Astrocyte (in vitro differentiated cells and primary cell): ENCODE measurements around the gene UHRF2. TPM values are rescaled to one million over a fixed set of nuclear protein-coding genes. Genes with fewer than 3 reads are reported as not detected.

Source experiments
- DNase-seq: peaks from one replicate; pipeline ENCODE4 v3.0.0-alpha.2; 2010; ENCODE audit warnings: low read depth
- FAIRE-seq: peaks from 2 replicates; lab custom pipeline; 2011; peaks lifted over from hg19 to GRCh38; lab: Jason Lieb, UNC
- H2AFZ ChIP-seq: 2 replicates; pipeline ENCODE4 v1.6.0; 2012; ENCODE audit warnings: low read depth, low read length, inconsistent platforms
- H3K27ac ChIP-seq: 2 replicates; pipeline ENCODE4 v1.5.1; 2011; ENCODE audit warnings: low read depth, low read length, inconsistent platforms
- H3K27me3 ChIP-seq: 2 replicates; pipeline ENCODE4 v1.6.0; 2011; ENCODE audit warnings: low read length, inconsistent platforms; ENCODE audit not compliant: insufficient read depth
- H3K36me3 ChIP-seq: 2 replicates; pipeline ENCODE4 v1.5.1; 2011; ENCODE audit warnings: low read length, inconsistent platforms; ENCODE audit not compliant: insufficient read depth
- H3K4me1 ChIP-seq: 2 replicates; pipeline ENCODE4 v1.5.1; 2011; ENCODE audit warnings: low read length, inconsistent platforms; ENCODE audit not compliant: insufficient read depth
- H3K4me2 ChIP-seq: 2 replicates; pipeline ENCODE4 v1.6.0; 2012; ENCODE audit warnings: low read length, inconsistent platforms
- H3K4me3 ChIP-seq: 2 replicates; pipeline ENCODE4 v1.5.1; 2011; ENCODE audit warnings: low read depth, mild to moderate bottlenecking, low read length, inconsistent platforms; ENCODE audit not compliant: insufficient read depth
- H3K79me2 ChIP-seq: 2 replicates; pipeline ENCODE4 v1.6.0; 2012; ENCODE audit warnings: mild to moderate bottlenecking, low read length, inconsistent platforms; ENCODE audit not compliant: insufficient read depth
- H3K9ac ChIP-seq: 2 replicates; pipeline ENCODE4 v1.6.0; 2012; ENCODE audit warnings: mild to moderate bottlenecking, low read length, inconsistent platforms
- H3K9me3 ChIP-seq: 2 replicates; pipeline ENCODE4 v1.5.1; 2012; ENCODE audit warnings: low read depth, mild to moderate bottlenecking, low read length, inconsistent platforms; ENCODE audit not compliant: insufficient read depth
- H4K20me1 ChIP-seq: 2 replicates; pipeline ENCODE4 v1.6.0; 2012; ENCODE audit warnings: low read length, inconsistent platforms; ENCODE audit not compliant: insufficient read depth
- H3K27ac Mint-ChIP-seq: one replicate; pipeline ENCODE4 v1.8.0; 2021; ENCODE audit warnings: mild to moderate bottlenecking, mixed read lengths; ENCODE audit not compliant: unreplicated experiment
- H3K27me3 Mint-ChIP-seq: one replicate; pipeline ENCODE4 v1.8.0; 2021; ENCODE audit warnings: low read depth, mixed read lengths; ENCODE audit not compliant: unreplicated experiment
- H3K36me3 Mint-ChIP-seq: one replicate; pipeline ENCODE4 v1.8.0; 2021; ENCODE audit warnings: low read depth, mixed read lengths; ENCODE audit not compliant: unreplicated experiment
- H3K4me1 Mint-ChIP-seq: one replicate; pipeline ENCODE4 v1.8.0; 2021; ENCODE audit warnings: low read depth, mixed read lengths; ENCODE audit not compliant: unreplicated experiment
- H3K4me3 Mint-ChIP-seq: one replicate; pipeline ENCODE4 v1.8.0; 2021; ENCODE audit warnings: mild to moderate bottlenecking, moderate library complexity, mixed read lengths; ENCODE audit not compliant: unreplicated experiment
- H3K9me3 Mint-ChIP-seq: one replicate; pipeline ENCODE4 v1.8.0; 2021; ENCODE audit warnings: mild to moderate bottlenecking, mixed read lengths; ENCODE audit not compliant: unreplicated experiment
- EZH2 ChIP-seq: IDR thresholded peaks from 2 replicates; pipeline ENCODE4 v1.6.1; 2012; ENCODE audit warnings: mild to moderate bottlenecking, low read length, inconsistent platforms; ENCODE audit not compliant: insufficient read depth
- total RNA-seq: library from RNA; stranded (reverse); gene quantifications from 2 replicates; pipeline ENCODE4 v1.2.1, GENCODE V29; 2021
- TF ChIP-seq, protein P1 (sequence below): IDR thresholded peaks from 2 replicates; pipeline ENCODE4 v1.5.1; 2011; ENCODE audit warnings: low read depth, mild to moderate bottlenecking, inconsistent platforms, low read length, moderate library complexity; ENCODE audit not compliant: insufficient read depth

UHRF2 gene
- total RNA-seq, 1 donor from 2014 or later: 37.4 TPM

DNA sequence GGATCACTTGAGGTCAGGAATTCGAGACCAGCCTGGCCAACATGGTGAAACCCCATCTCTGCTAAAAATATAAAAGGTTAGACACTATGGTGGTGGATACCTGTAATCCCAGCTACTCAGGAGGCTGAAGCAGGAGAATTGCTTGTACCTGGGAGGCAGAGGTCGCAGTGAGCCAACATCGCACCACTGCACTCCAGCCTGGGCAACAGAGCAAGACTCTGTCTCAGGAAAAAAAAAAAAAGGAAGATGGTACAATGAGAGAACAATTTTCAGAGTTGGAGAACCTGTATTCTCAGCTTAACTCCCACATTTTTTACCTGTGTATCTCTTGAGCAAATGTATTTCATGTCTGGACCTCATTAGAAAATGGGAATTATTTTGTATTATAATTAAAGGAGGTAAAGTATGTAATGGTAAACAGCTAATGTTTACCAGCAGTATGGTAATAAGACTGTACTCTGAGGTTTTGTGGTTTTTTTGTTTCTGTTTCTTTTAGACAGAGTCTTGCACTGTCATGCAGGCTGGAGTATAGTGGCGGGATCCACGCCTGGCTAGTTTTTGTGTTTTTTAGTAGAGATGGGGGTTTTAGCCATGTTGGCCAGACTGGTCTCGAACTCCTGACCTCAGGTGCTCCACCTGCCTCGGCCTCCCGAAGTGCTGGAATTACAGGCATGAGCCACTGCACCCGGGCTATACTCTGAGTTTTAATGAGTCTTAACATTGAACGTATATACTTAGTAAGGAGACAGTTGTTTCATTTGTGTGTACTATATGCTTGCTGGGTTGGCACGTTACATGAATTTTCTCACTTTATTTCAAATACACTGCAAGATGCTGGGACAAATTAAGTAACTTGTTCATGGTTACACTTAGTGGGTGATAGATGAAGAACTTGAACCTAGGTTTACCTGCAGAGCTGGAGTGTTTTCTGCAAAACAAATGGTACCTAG is 16.2 kb downstream of the UHRF2 start:
- Mint-ChIP-seq H3K4me3 (no peak overlapping the region), H3K27ac (no peak overlapping the region), H3K27me3 (no peaks in the 10 kb centered on the region), H3K9me3 (no peaks in the 10 kb centered on the region), H3K36me3 (peaks cover 3% of the 10 kb centered on the region), H3K4me1 (peaks cover 18% of the 10 kb centered on the region)
- Histone ChIP-seq H2AFZ (no peak overlapping the region), H3K27ac (no peak overlapping the region), H3K9ac (no peak overlapping the region), H3K4me2 (no peak overlapping the region), H3K27me3 (no peaks in the 10 kb centered on the region), H3K79me2 (peaks cover 100% of the 10 kb centered on the region), H3K9me3 (no peaks in the 10 kb centered on the region), H3K4me3 (no peak overlapping the region), H3K36me3 (no peaks in the 10 kb centered on the region), H3K4me1 (peaks cover 17% of the 10 kb centered on the region), H4K20me1 (peaks cover 78% of the 10 kb centered on the region)
- peak; percentile 34 for FAIRE-seq
- DNase-seq: no peak
- TF ChIP-seq, protein P1, sequence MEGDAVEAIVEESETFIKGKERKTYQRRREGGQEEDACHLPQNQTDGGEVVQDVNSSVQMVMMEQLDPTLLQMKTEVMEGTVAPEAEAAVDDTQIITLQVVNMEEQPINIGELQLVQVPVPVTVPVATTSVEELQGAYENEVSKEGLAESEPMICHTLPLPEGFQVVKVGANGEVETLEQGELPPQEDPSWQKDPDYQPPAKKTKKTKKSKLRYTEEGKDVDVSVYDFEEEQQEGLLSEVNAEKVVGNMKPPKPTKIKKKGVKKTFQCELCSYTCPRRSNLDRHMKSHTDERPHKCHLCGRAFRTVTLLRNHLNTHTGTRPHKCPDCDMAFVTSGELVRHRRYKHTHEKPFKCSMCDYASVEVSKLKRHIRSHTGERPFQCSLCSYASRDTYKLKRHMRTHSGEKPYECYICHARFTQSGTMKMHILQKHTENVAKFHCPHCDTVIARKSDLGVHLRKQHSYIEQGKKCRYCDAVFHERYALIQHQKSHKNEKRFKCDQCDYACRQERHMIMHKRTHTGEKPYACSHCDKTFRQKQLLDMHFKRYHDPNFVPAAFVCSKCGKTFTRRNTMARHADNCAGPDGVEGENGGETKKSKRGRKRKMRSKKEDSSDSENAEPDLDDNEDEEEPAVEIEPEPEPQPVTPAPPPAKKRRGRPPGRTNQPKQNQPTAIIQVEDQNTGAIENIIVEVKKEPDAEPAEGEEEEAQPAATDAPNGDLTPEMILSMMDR: no peak
- no peak for TF ChIP-seq EZH2

GRCh38 chr9:6431038-6431437 is 18.0 kb downstream of the UHRF2 start:
- Histone ChIP-seq H4K20me1 (peaks cover 68% of the 10 kb centered on the region), H2AFZ (no peak overlapping the region), H3K9me3 (no peaks in the 10 kb centered on the region), H3K27me3 (no peaks in the 10 kb centered on the region), H3K4me3 (no peak overlapping the region), H3K4me1 (peaks cover 21% of the 10 kb centered on the region), H3K79me2 (peaks cover 100% of the 10 kb centered on the region), H3K27ac (no peak overlapping the region), H3K9ac (no peak overlapping the region), H3K4me2 (no peak overlapping the region), H3K36me3 (no peaks in the 10 kb centered on the region)
- H3K4me3 Mint-ChIP-seq: no peak overlapping the region
- no peaks in the 10 kb centered on the region for H3K27me3 Mint-ChIP-seq
- peaks cover 3% of the 10 kb centered on the region for H3K36me3 Mint-ChIP-seq
- FAIRE-seq (no peak), DNase-seq (no peak)
- TF ChIP-seq, protein P1: no peak
- no peak for TF ChIP-seq EZH2
- H3K9me3 Mint-ChIP-seq: no peaks in the 10 kb centered on the region
- H3K4me1 Mint-ChIP-seq: peaks cover 18% of the 10 kb centered on the region
- no peak overlapping the region for H3K27ac Mint-ChIP-seq

DNA sequence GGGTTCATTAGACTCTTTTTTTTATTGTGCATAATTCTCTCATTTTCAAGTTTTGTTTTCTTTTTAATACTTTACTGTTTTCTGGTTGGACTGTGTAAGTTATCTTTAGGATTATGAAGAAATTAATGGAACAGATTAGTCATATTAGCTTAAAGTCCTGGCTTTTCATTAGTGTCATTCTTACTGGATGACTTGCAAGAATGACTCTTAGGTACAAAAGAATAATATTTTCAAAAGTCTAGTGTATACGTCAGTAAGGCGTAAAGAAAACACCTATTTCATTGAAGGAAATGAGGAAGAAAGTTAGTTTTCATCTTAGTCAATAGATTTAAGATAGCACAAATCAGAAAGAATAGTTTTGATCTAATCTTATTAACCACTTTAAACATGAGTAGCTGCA is 20.4 kb downstream of the UHRF2 start:
- FAIRE-seq (no peak), DNase-seq (peak; percentile 73)
- Histone ChIP-seq H3K79me2 (peaks cover 100% of the 10 kb centered on the region), H3K27me3 (no peaks in the 10 kb centered on the region), H3K4me1 (peaks cover 21% of the 10 kb centered on the region), H3K9ac (peak overlapping the region; percentile 58), H3K9me3 (no peaks in the 10 kb centered on the region), H4K20me1 (peaks cover 57% of the 10 kb centered on the region), H3K27ac (peak overlapping the region; percentile 88), H3K4me3 (no peak overlapping the region), H3K4me2 (peak overlapping the region; percentile 54), H3K36me3 (peaks cover 2% of the 10 kb centered on the region), H2AFZ (no peak overlapping the region)
- Mint-ChIP-seq H3K27ac (no peak overlapping the region), H3K4me1 (peaks cover 18% of the 10 kb centered on the region), H3K4me3 (no peak overlapping the region), H3K27me3 (no peaks in the 10 kb centered on the region), H3K9me3 (no peaks in the 10 kb centered on the region), H3K36me3 (peaks cover 3% of the 10 kb centered on the region)
- TF ChIP-seq, protein P1: no peak
- TF ChIP-seq EZH2: no peak
